Fibroblast of skin of left quadriceps (primary cell): Measurements from ENCODE around the gene DPPA3.
A peak's percentile ranks its signal among the peaks of the same experiment; 100 is the strongest.
"Not testable (repeated sequence)": the region's sequence is repeated elsewhere in the genome, so short reads cannot be mapped to it uniquely, and the experiment has no call there.

Experiments used
- DNase-seq, 2 experiments: peaks; one replicate each; pipeline ENCODE4 v3.0.0-alpha.2; 2013; ENCODE audit warnings: low read depth in 2 of 2

The DPPA3 gene

DNA sequence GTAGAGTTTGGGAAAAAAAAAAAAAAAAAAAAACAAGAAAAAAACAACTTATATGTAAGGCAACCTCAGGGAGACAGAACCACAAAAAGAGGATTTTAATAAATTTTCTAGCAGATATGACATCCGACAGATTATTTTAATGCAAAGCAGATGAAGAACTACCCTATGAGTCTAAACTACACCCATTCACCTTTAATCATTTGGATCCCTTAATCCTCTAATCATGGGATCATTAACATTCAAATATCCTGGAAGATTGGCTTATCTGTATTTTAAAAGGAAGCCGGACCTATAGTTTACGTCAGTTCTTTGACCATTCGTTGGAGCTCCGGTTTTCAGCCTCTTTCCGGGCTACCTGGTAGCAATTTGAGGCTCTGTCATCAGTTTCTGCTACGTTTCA lies at the start of gene DPPA3:
Gene DPPA3, plus strand, starts transcription at position 301 of the 400 bp plus-strand sequence. CDS start 138 bp downstream, outside the sequence.
- no peak for DNase-seq

DNA sequence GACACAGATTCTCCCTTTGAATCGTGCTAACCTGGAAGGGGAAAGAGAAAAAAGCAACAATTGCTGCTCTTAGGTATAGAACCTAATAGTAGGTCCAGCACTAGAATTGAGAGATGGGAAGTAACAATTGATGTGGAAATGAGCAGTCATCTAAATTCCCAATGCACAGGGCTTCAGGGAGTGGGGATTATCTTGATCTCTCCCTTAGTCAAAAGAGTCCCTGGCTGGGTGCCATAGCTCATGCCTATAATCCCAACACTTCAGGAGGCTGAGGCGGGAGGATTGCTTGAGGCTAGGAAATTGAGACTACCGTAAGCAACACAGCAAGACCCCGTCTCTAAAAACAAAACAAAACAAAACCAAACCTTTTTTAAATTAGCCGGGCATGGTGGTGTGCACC lies 49.5 kb upstream of the DPPA3 start:
- no peak for DNase-seq

DNA sequence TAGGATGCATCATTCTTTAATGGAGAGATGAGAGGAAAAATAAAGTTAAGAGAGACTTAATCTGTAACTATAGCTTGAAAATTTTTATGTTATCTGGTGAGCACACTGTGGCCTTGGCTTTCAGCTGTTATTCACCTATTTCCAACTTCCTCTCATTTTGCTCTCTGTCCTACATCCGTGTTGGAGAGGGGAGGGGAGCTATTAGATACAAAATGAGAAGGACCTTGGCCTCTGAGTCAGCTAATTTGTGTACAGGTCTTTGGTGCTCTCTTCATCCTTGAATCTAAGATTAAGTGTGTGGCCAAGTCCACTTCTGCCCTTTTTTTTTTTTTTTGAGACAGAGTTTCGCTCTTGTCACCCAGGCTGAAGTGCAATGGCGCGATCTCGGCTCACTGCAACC lies 44.6 kb upstream of the DPPA3 start:
- no peak for DNase-seq

GRCh38 chr12:7667125-7667524 lies 44.1 kb upstream of the DPPA3 start:
- DNase-seq, result no peak

- no peak for DNase-seq
Measured at GRCh38 chr12:7668171-7668570, 43.1 kb upstream of the DPPA3 start.

GRCh38 chr12:7675455-7675854 lies 35.8 kb upstream of the DPPA3 start:
- not testable (repeated sequence) for DNase-seq

DNA sequence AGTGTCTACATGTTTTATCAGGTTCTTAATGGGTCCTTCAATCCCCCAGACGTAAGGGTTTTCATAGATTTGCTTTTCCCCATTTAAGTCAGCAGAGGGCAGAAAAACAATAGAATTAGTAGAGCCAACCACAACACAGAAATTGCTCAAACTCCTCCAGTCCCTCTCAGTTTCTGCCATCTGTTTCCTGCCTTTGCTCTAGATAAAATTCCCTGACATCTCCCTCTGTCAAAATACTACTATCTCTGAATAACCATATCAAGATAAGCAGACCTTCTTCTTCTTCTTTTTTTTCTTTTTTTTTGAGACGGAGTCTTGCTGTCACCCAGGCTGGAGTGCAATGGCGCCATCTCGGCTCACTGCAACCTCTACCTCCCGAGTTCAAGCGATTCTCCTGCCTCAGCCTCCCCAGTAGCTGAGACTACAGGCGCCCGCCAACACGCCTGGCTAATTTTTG lies 33.8 kb upstream of the DPPA3 start:
- DNase-seq, result peak; percentile 21 to 27

GRCh38 chr12:7678744-7679143 lies 32.5 kb upstream of the DPPA3 start:
- DNase-seq, result no peak

- no peak for DNase-seq
Measured at GRCh38 chr12:7679251-7680045, 31.8 kb upstream of the DPPA3 start.

GRCh38 chr12:7681535-7681934 lies 29.7 kb upstream of the DPPA3 start:
- DNase-seq, result no peak

DNA sequence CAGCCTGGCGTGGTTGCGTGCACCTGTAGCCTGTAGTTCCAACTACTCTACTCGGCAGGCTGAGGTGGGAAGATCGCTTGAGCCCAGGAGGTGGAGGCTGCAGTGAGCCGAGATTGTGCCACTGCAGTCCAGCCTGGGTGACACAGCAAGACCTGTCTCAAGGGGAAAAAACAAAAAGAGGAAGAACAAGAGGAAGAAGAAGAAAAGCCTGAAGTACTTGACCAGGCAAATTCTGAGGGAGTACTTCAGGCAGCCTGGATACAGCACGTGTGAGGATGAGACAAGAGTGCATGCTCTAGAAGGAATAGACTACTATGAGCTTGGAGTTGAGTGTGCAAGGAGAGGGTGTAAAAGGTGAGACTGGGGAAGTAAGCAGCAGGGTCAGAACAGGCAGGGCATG lies 17.4 kb upstream of the DPPA3 start:
- no peak for DNase-seq

GRCh38 chr12:7694556-7695236 lies 16.5 kb upstream of the DPPA3 start:
- no peak for DNase-seq

- no peak for DNase-seq
Measured at GRCh38 chr12:7695237-7695560, 16.0 kb upstream of the DPPA3 start.

DNA sequence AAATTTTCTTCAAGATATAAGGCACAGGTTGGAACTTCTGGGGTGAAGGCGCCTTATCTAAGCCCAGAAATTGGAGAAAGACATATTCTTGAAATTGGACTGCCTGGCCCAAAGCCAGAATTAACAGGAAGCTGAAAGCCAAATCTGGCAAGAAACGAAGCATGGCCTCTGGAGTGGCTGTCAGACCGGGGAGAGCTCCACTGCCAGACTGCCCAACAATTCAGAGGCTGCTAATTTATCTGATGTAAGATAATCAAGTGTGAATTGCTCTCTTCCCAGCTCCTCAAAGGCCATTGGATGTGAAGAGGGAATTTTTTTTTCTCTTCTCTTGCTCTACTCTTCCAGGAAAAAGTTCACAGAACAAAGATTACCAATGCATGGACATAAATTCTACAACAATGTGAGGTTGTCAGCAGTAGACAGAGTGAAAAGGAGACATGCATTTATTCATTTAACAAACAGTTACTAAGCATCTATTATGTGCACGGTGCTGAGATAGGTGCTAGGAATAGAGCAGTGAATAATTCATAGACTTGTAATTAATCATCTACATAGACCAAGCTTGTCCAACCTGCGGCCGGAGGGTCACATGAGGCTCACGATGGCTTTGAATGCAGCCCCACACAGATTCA lies 15.6 kb upstream of the DPPA3 start, which contains the start of gene GDF3:
Gene GDF3, minus strand, starts transcription at position 210 of the 632 bp plus-strand sequence. Its CDS starts 47 bp downstream, at position 163.
- no peak for DNase-seq

DNA sequence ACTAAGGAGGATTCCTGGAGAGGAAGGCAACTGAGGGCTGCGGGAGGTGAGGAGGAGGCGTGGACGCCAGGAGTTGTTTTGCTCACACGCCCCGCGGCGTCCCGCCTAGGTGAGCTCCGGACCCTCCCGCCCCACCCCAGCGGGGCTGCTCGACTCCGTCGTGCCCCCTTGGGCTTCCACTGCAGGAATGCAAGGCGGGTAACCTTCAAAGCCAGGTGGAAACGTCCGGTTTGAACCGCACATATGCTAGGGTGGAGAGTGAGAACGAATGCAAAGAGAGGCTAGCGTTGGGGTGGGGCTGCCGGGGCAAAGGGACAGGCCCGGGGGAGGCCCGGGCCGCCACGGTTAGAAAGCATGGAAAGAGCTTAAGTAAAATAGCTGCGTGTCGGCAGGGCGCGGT lies 5.4 kb upstream of the DPPA3 start:
- no peak for DNase-seq

DNA sequence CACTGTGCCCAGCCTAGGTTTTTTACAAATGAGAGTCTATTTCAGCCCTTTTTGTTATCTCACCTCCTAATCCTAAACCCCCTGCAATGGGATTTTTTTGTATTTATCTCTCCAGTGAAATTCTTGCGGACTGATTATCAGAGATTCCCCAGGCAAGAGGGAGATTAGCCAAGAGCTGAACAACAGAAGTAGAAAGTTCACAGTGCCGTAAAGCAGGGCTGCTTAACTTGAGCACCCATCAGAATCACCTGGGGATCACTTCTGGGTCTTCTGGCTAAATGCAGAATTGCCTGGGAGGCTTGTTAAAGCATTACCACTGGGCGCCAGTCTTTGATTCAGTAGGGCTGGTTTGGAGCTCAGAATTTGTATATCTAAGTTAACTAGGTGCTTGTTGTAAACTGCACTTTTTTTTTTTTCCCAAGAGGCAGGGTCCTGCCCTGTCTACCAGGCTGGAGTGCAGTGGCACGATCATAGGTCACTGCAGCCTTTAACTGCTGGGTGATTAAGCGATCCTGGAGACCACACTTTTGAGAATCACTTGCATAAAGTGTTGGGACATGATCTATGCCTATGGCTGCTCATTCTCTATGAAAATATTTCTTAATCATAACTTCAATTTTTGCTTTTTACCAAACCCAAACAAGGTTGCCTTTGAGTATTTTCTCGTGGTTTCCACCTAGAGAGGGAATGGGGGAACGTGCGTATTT lies 1.1 kb upstream of the DPPA3 start:
- no peak for DNase-seq

DNA sequence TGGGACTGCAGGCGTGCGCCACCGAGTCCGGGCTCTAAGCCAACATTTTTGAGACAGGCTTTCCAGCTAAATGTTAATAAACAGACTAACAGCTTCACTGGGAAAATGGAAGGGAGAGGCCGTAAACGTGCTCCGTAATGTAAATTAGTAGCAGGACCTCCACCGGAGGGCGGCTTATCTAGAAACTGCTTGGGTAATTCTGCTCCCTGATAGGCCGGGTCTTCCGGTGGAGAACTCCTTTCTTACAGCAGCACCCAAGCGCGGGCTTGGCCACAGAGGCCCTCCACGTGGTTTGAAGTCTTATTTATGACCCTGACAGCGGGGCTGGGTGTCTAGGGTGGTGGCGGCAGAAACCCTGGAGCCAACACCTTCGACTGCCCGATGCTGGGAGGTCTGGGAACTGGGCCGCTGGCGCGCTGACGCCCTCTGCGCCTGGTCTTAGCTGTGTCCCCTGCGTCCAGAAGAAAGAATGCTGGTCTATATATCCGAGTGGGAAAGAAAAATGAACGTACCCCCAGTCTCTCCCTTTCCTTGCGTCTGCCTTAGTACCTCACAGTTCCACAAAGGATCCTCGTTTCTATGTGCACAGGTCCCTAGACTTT lies 1.7 kb downstream of the DPPA3 start:
- DNase-seq, result no peak

DNA sequence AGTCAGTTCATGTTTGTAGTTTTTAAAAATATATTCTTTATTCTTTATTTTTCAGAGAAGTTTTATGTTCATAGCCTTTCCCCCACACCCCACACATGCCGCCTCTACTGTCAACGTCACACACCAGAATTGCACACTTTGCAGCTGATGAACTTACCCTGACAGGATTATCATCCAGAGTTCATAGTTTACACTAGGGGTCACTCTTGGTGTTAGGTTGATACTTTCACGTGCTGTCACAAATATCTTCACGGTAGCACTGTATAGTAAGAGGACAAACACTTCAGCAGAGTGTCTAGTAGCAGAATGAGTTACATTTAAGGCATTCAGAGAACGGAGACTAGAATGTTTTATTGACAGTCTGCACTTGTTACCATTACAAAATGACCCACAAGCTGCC lies 5.1 kb downstream of the DPPA3 start:
- no peak for DNase-seq

- DNase-seq, result no peak
Measured at GRCh38 chr12:7719946-7720730, 8.9 kb downstream of the DPPA3 start.

- no peak for DNase-seq
Measured at GRCh38 chr12:7723926-7724325, 12.7 kb downstream of the DPPA3 start.

- DNase-seq, result peak; percentile 51 to 64
Measured at GRCh38 chr12:7729746-7730145, 18.5 kb downstream of the DPPA3 start.
